Left lung (tissue), 10 donors: Measurements from ENCODE around the gene L3MBTL2. TPM values are rescaled to one million over a fixed set of nuclear protein-coding genes. Genes with fewer than 3 reads are reported as not detected.

Experiments used
- ATAC-seq: fragments of 200-7000 bp; cut with Tn5 transposase; one replicate; pipeline ENCODE4 v1.9.1; 2020; ENCODE audit warnings: moderate library complexity
- DNase-seq, 4 donors: peaks; one replicate each; pipeline ENCODE4 v3.0.0-alpha.2; 2013 to 2020
- H3K27ac ChIP-seq, 2 donors: fragments of 200-600 bp; sonication (generic) in 1 of 2; one replicate each; pipeline versions ENCODE4 v1.5.0 to v1.8.0; 2020 to 2021
- H3K27me3 ChIP-seq, 2 donors: fragments of 200-600 bp; sonication (generic) in 1 of 2; one replicate each; pipeline versions ENCODE4 v1.5.0 to v1.8.0; 2020 to 2021
- H3K36me3 ChIP-seq, 2 donors: fragments of 200-600 bp; sonication (generic) in 1 of 2; one replicate each; pipeline versions ENCODE4 v1.5.0 to v1.8.0; 2020 to 2021
- H3K4me1 ChIP-seq, 2 donors: fragments of 200-600 bp; one replicate each; pipeline ENCODE4 v1.8.0; 2021
- H3K4me3 ChIP-seq, 2 donors: fragments of 200-600 bp; sonication (generic) in 1 of 2; one replicate each; pipeline versions ENCODE4 v1.5.0 to v1.8.0; 2020 to 2021; ENCODE audit warnings: mild to moderate bottlenecking in 1 of 2
- H3K9me3 ChIP-seq, 2 donors: fragments of 200-600 bp; sonication (generic) in 1 of 2; one replicate each; pipeline versions ENCODE4 v1.5.0 to v1.8.0; 2020 to 2021
- CTCF ChIP-seq, 2 donors: fragments of 200-600 bp; sonication (generic) in 1 of 2; IDR thresholded peaks; one replicate each; pipeline versions ENCODE4 v1.5.0 to v1.8.0; 2021; ENCODE audit warnings: antibody characterized with exemption in 2 of 2
- intact Hi-C, 2 donors: fragments of 100-400 bp; cut with DNase I; formaldehyde crosslinking; loops; one replicate each; pipeline versions ENCODE4 v1.11.2 to v1.14.2; 2022
- polyA plus RNA-seq, 6 donors: library from polyadenylated mRNA; unstranded; fragments of 120-200 nt; gene quantifications; one replicate each; pipeline ENCODE4 v1.2.1, GENCODE V29; 2013; ENCODE audit not compliant: insufficient read length in 6 of 6
- total RNA-seq, 2 donors: library from RNA; stranded (reverse); fragmentation: NEBNext Ultra II Directional; extraction: Animal tissue kit (Norgen Biotek cat#: 25700); gene quantifications; one replicate each; pipeline ENCODE4 v1.2.1, GENCODE V29; 2021
- donor health status: DM: no; HTN: yes; CAD: no.
- donor health status: DM: no; HTN: no; CAD: no.

Gene L3MBTL2
- total and polyA plus RNA-seq, 8 donors, result 21.8 to 25.9 (median 23.4) TPM

GRCh38 chr22:41260871-41261270 is 55.8 kb downstream of the L3MBTL2 start:
- no peak overlapping the region for H3K27ac ChIP-seq

GRCh38 chr22:41261541-41262249 is 56.6 kb downstream of the L3MBTL2 start:
- Histone ChIP-seq H3K4me3 (no peak overlapping the region), H3K36me3 (peaks cover 0 to 99% of the 10 kb centered on the region in 2 donors), H3K9me3 (no peaks in the 10 kb centered on the region), H3K27me3 (no peaks in the 10 kb centered on the region), H3K4me1 (no peaks in the 10 kb centered on the region), H3K27ac (no peak overlapping the region)
- no peak for TF ChIP-seq CTCF (IDR thresholded peaks at IDR 0.05)
- no peak for DNase-seq
- intact Hi-C loops, result no loop called here
- no peak for ATAC-seq

More at GRCh38 chr22:41260871-41261270, 55.8 kb downstream of the L3MBTL2 start:
- Histone ChIP-seq H3K36me3 (peaks cover 0 to 99% of the 10 kb centered on the region in 2 donors), H3K9me3 (no peaks in the 10 kb centered on the region), H3K27me3 (no peaks in the 10 kb centered on the region), H3K4me3 (no peak overlapping the region), H3K4me1 (no peaks in the 10 kb centered on the region)
- DNase-seq, result no peak
- intact Hi-C loops, result no loop called here
- TF ChIP-seq CTCF (IDR thresholded peaks at IDR 0.05), result no peak
- no peak for ATAC-seq

GRCh38 chr22:41262250-41262765 is 57.2 kb downstream of the L3MBTL2 start:
- ATAC-seq (no peak), DNase-seq (no peak)
- Histone ChIP-seq H3K9me3 (no peaks in the 10 kb centered on the region), H3K4me1 (no peaks in the 10 kb centered on the region), H3K36me3 (peaks cover 0 to 99% of the 10 kb centered on the region in 2 donors), H3K27ac (no peak overlapping the region), H3K4me3 (no peak overlapping the region), H3K27me3 (no peaks in the 10 kb centered on the region)
- TF ChIP-seq CTCF (IDR thresholded peaks at IDR 0.05), result no peak
- intact Hi-C loops, result no loop called here

GRCh38 chr22:41263704-41264103 is 58.6 kb downstream of the L3MBTL2 start:
- peaks cover 0 to 99% of the 10 kb centered on the region in 2 donors for H3K36me3 ChIP-seq
- H3K9me3 ChIP-seq, result no peaks in the 10 kb centered on the region
- intact Hi-C loops, result no loop called here
- DNase-seq (no peak), ATAC-seq (no peak)
- no peaks in the 10 kb centered on the region for H3K27me3 ChIP-seq
- no peak for TF ChIP-seq CTCF (IDR thresholded peaks at IDR 0.05)
- no peaks in the 10 kb centered on the region for H3K4me1 ChIP-seq
- H3K27ac ChIP-seq, result no peak overlapping the region
- no peak overlapping the region for H3K4me3 ChIP-seq

- DNase-seq (no peak), ATAC-seq (no peak)
- Histone ChIP-seq H3K27ac (no peak overlapping the region), H3K9me3 (no peaks in the 10 kb centered on the region), H3K36me3 (peaks cover 0 to 99% of the 10 kb centered on the region in 2 donors), H3K4me3 (no peak overlapping the region), H3K27me3 (no peaks in the 10 kb centered on the region), H3K4me1 (no peaks in the 10 kb centered on the region)
- no peak for TF ChIP-seq CTCF (IDR thresholded peaks at IDR 0.05)
- intact Hi-C loops, result no loop called here
Measured at GRCh38 chr22:41264408-41264941, 59.4 kb downstream of the L3MBTL2 start.
